ENCODE data around the gene RAB6B.

Gene RAB6B

GRCh38 chr3:133833880-133834620 lies 61.6 kb downstream of the RAB6B start:
- no peak for DNase-seq

- no peak for DNase-seq
Measured at GRCh38 chr3:133833267-133833666, 62.4 kb downstream of the RAB6B start.

- no peak for DNase-seq
Measured at GRCh38 chr3:133832802-133833144, 62.9 kb downstream of the RAB6B start.

- no peak for DNase-seq
Measured at GRCh38 chr3:133831966-133832801, 63.5 kb downstream of the RAB6B start.

- DNase-seq: peak; percentile 45
Measured at GRCh38 chr3:133830071-133830470, 65.6 kb downstream of the RAB6B start.

- peak; percentile 44 for DNase-seq
Measured at GRCh38 chr3:133829310-133829707, 66.4 kb downstream of the RAB6B start.

GRCh38 chr3:133828576-133829309 lies 66.9 kb downstream of the RAB6B start:
- DNase-seq: peak; percentile 47

- peak; percentile 38 for DNase-seq
Measured at GRCh38 chr3:133827684-133828083, 68.0 kb downstream of the RAB6B start.

- peak; percentile 40 for DNase-seq
Measured at GRCh38 chr3:133827136-133827535, 68.5 kb downstream of the RAB6B start.

GRCh38 chr3:133825969-133826727 lies 69.5 kb downstream of the RAB6B start:
- no peak for DNase-seq

GRCh38 chr3:133824961-133825485 lies 70.7 kb downstream of the RAB6B start:
- no peak for DNase-seq

GRCh38 chr3:133821767-133822638 lies 73.7 kb downstream of the RAB6B start:
- DNase-seq: peak; percentile 54

GRCh38 chr3:133820889-133821675 lies 74.6 kb downstream of the RAB6B start:
- peak; percentile 50 for DNase-seq

- no peak for DNase-seq
Measured at GRCh38 chr3:133820129-133820528, 75.6 kb downstream of the RAB6B start.

- no peak for DNase-seq
Measured at GRCh38 chr3:133815386-133815785, 80.3 kb downstream of the RAB6B start.

- DNase-seq: no peak
Measured at GRCh38 chr3:133812872-133813271, 82.8 kb downstream of the RAB6B start.

GRCh38 chr3:133805702-133806475 lies 89.8 kb downstream of the RAB6B start, which contains the start of gene SRPRB:
Gene SRPRB (plus strand): TSS chr3:133805815. CDS start chr3:133805849, 34 bp downstream.
- DNase-seq: peak; percentile 97

GRCh38 chr3:133805384-133805701 lies 90.3 kb downstream of the RAB6B start:
- DNase-seq: no peak

- DNase-seq: no peak
Measured at GRCh38 chr3:133804896-133805295, 90.8 kb downstream of the RAB6B start.

GRCh38 chr3:133803469-133803868 lies 92.2 kb downstream of the RAB6B start:
- DNase-seq: no peak

Measured in activated CD8-positive, alpha-beta memory T cell treated with anti-CD3 and anti-CD28 coated beads for 24 hours (primary cell).